Bronchial epithelial cell (primary cell): ENCODE data around the gene PLS1. TPM values are rescaled to one million over a fixed set of nuclear protein-coding genes. Genes with fewer than 3 reads are reported as not detected.
"Not testable (repeated sequence)": the region's sequence is repeated elsewhere in the genome, so short reads cannot be mapped to it uniquely, and the experiment has no call there.

Experiments used
- DNase-seq: peaks from one replicate; pipeline ENCODE4 v3.0.0-alpha.2; 2010; ENCODE audit warnings: low read depth
- FAIRE-seq: peaks from 2 replicates; lab custom pipeline; 2011; peaks lifted over from hg19 to GRCh38; lab: Jason Lieb, UNC
- H3K27me3 ChIP-seq: 2 replicates; pipeline ENCODE4 v1.5.1; 2011; ENCODE audit warnings: low read length; ENCODE audit not compliant: control insufficient read depth, insufficient read depth
- H3K36me3 ChIP-seq: 2 replicates; pipeline ENCODE4 v1.5.1; 2011; ENCODE audit warnings: low read length; ENCODE audit not compliant: control insufficient read depth, insufficient read depth
- H3K4me3 ChIP-seq: 2 replicates; pipeline ENCODE4 v1.5.1; 2011; ENCODE audit warnings: mild to moderate bottlenecking, low read depth, low read length, control low read depth
- CTCF ChIP-seq: IDR thresholded peaks from 2 replicates; pipeline ENCODE4 v1.5.1; 2011; ENCODE audit warnings: mild to moderate bottlenecking, moderate library complexity, low read length, control low read depth, inconsistent platforms; ENCODE audit not compliant: insufficient read depth, severe bottlenecking
- total RNA-seq: library from RNA; depleted of rRNA; stranded (reverse); fragments of >200 nt; gene quantifications from 2 replicates; pipeline ENCODE4 v1.2.1, GENCODE V29; 2014

The PLS1 gene
- total RNA-seq, 1 donor from 2014 or later = 17.1 TPM

GRCh38 chr3:142577696-142578328 lies 18.4 kb upstream of the PLS1 start:
- H3K36me3 ChIP-seq = no peaks in the 10 kb centered on the region
- H3K27me3 ChIP-seq = peaks cover 2% of the 10 kb centered on the region
- FAIRE-seq (no peak), DNase-seq (peak; percentile 16)
- no peak for TF ChIP-seq CTCF
- peak overlapping the region; percentile 79 for H3K4me3 ChIP-seq

DNA sequence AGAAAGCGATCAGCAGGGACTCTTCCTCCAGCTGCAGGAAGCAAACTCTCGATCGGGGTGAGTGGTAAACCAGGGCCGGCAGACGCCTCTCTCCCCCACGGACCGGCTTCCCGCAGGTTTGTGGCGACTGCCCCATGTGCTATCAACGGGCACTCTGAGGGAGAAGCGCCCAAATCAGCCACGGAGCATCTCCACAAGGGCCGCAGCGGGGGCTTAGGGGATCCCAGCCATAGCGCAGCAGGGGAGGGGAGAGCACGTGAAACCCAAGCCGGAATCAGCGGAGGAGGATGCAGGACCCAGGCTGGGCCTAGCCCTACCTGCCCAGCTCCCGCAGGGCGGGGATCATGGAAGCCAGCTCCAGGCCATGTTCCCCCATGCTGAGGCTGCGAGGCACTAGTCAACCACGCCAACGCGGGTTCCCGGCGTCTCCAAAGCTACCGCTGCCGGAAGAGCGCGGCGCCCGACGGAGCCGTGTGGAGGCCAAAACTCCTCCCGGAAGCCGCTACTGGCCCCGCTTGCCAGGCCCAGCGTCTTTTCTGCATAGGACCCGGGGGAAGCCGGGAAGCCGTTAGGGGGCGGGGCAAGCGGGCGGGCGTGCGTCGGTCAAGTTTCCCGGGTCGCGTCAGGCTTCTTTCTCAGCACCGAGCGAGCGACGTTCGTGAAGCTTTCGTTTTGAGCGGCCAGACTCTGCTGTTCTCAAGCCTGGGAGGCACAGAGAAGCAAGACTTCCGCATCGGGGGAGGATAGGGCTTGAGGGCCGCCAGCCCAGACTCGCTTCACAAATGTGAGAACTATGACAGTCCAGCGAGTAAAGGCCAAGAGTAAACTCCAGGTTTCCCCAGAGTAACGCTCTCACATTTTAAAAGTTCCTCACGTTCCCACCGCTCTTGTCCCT lies 17.6 kb upstream of the PLS1 start, which contains the start of gene ATR:
Gene ATR, minus strand, starts transcription at position 405 of the 895 bp plus-strand sequence. Its CDS starts 29 bp downstream, at position 376.
- H3K27me3 ChIP-seq = peaks cover 2% of the 10 kb centered on the region
- DNase-seq = peak; percentile 89
- no peak for FAIRE-seq
- H3K4me3 ChIP-seq = peak within 1 kb of the TSS; percentile 79
- H3K36me3 ChIP-seq = no peaks in the 10 kb centered on the region
- no peak for TF ChIP-seq CTCF

DNA sequence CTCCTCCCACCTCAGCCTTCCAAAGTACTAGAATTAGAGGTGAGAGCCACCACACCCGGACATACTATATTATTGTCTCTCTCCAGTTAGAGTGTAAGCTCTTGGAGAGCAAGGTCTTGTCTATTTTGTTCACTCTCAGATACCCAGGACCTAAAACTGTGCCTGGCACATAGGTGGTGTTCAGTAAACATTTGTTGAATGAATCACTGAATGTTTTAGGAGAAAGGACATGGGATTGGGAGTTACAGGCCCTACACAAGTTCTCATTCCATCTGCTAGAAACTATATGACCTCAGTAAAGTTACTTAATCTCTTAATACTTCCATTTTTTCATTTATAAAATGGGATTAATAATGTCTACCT lies 16.2 kb upstream of the PLS1 start:
- no peak for TF ChIP-seq CTCF
- no peak overlapping the region for H3K4me3 ChIP-seq
- peaks cover 2% of the 10 kb centered on the region for H3K27me3 ChIP-seq
- no peak for FAIRE-seq
- no peaks in the 10 kb centered on the region for H3K36me3 ChIP-seq
- DNase-seq = no peak

GRCh38 chr3:142581070-142581469 lies 15.1 kb upstream of the PLS1 start:
- not testable (repeated sequence) for DNase-seq, H3K36me3 ChIP-seq, H3K4me3 ChIP-seq, H3K27me3 ChIP-seq, FAIRE-seq

DNA sequence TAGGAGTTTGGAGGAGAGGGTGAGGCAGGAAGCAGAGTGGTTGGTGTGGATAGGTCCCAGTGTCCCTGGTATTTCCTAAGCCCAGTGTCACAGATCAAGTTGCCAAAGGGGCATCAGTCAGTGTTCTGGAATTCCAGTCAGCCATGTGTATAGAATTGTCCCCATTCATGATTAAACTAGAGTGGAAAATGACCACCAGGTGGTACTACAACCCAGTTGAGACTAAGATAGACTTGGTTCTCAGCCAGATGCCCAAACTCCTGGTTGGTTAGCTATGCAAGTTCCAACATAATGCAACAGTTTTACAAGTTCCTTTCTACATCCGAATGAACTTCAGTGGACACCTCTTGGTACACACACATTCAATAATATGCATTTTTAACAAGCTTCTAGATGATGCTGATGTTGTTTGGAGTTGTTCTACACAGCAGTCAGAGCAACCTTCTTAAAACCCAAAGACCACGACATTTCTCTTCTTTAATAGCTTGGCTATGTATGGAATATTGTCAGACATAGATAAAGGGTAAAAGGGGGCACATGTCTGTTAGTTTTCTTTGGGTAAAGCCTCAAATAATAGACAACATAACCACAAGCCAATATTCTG lies 9.3 kb upstream of the PLS1 start:
- DNase-seq = peak; percentile 82
- H3K27me3 ChIP-seq = no peaks in the 10 kb centered on the region

More for the DNA sequence above, 9.3 kb upstream of the PLS1 start:
- no peak overlapping the region for H3K4me3 ChIP-seq
- H3K36me3 ChIP-seq = no peaks in the 10 kb centered on the region
- TF ChIP-seq CTCF = peak; percentile 51
- peak; percentile 92 for FAIRE-seq
